ENCODE measurements around the gene SLC15A1. TPM values are rescaled to one million over a fixed set of nuclear protein-coding genes. Genes with fewer than 3 reads are reported as not detected.

Gene SLC15A1
- total RNA-seq, 1 experiment from 2014 or later, result 1.9 TPM

GRCh38 chr13:98693756-98694155, 58.7 kb downstream of the SLC15A1 start:
- no peaks in the 10 kb centered on the region for H3K9me3 ChIP-seq (ENCODE audit: control insufficient read depth, low read depth, low read length)
- H3K4me3 Mint-ChIP-seq, result no peak overlapping the region
- no peak overlapping the region for H4K91ac ChIP-seq (ENCODE audit: insufficient read length, low read depth, low read length)
- no peak overlapping the region for H3K4me2 ChIP-seq (ENCODE audit: insufficient read depth, insufficient read length, low read length)
- H3K14ac ChIP-seq (ENCODE audit: insufficient read depth, low read length), result no peak overlapping the region
- no peak for TF ChIP-seq CTCF (conservative IDR thresholded peaks at IDR 0.05)
- no peak overlapping the region for H3K4ac ChIP-seq (ENCODE audit: low read depth, low read length)
- H3K4me1 ChIP-seq (ENCODE audit: insufficient read depth, low read length), result no peaks in the 10 kb centered on the region
- H3K79me2 ChIP-seq (ENCODE audit: insufficient read depth, low read length), result no peaks in the 10 kb centered on the region
- no peaks in the 10 kb centered on the region for H3K79me1 ChIP-seq (ENCODE audit: insufficient read depth, low read depth, low read length, poor library complexity, severe bottlenecking)
- no peak overlapping the region for H2AFZ ChIP-seq (ENCODE audit: low read length)
- H4K20me1 ChIP-seq (ENCODE audit: control insufficient read depth, insufficient read depth, insufficient read length), result no peaks in the 10 kb centered on the region
- H4K5ac ChIP-seq (ENCODE audit: insufficient read length, low read depth, low read length), result no peak overlapping the region
- no peak overlapping the region for H3K18ac ChIP-seq (ENCODE audit: insufficient read length, low read depth, low read length)
- no peak overlapping the region for H3K9ac ChIP-seq (ENCODE audit: extremely low read depth, insufficient read length, low read length)
- WGBS (ENCODE audit: extremely low coverage, insufficient read length, low lambda C conversion rate), result no CpG with 5 or more reads among the region's 1 CpG
- H2BK5ac ChIP-seq (ENCODE audit: insufficient read length, low read length), result no peak overlapping the region
- no peak for DNase-seq
- H3K23me2 ChIP-seq (ENCODE audit: insufficient read length, low read depth, low read length, poor library complexity, severe bottlenecking), result no peaks in the 10 kb centered on the region
- no peaks in the 10 kb centered on the region; a peak in 1 of 7 replicates for H3K36me3 Mint-ChIP-seq (ENCODE audit: insufficient read depth in 1 of 3, low read depth in 3 of 3)
- no peak overlapping the region for H2BK120ac ChIP-seq (ENCODE audit: low read depth, low read length, poor library complexity, severe bottlenecking)
- H3T11ph ChIP-seq (ENCODE audit: low read length), result no peak overlapping the region
- H3K23ac ChIP-seq (ENCODE audit: insufficient read length, low read depth, low read length), result no peak overlapping the region
- no peak overlapping the region for H2BK20ac ChIP-seq (ENCODE audit: low read depth, low read length, poor library complexity, severe bottlenecking)
- no peak overlapping the region for H3K27ac ChIP-seq (ENCODE audit: insufficient read length, low read depth, low read length)
- H4K8ac ChIP-seq (replicated peaks; ENCODE audit: insufficient read length, low read depth, low read length), result no peak overlapping the region
- H2BK15ac ChIP-seq (ENCODE audit: low read depth, low read length), result no peak overlapping the region
- H3K9me3 Mint-ChIP-seq, result no peaks in the 10 kb centered on the region
- H2AK5ac ChIP-seq (ENCODE audit: insufficient read length, low read length), result no peak overlapping the region
- H3K27me3 ChIP-seq (ENCODE audit: insufficient read depth, low read length), result no peaks in the 10 kb centered on the region
- no peak overlapping the region for H3K27ac Mint-ChIP-seq
- H3K56ac ChIP-seq (ENCODE audit: insufficient read length, low read depth, low read length), result no peak overlapping the region
- H3K4me1 Mint-ChIP-seq, result peaks cover 14 to 20% of the 10 kb centered on the region in 2 experiments
- H3K27me3 Mint-ChIP-seq (ENCODE audit: low read depth), result no peaks in the 10 kb centered on the region
- H2BK12ac ChIP-seq (ENCODE audit: insufficient read length, low read depth, low read length), result no peak overlapping the region

Measured in H9 (cell line).